Stimulated activated CD4-positive, alpha-beta T cell treated with anti-CD3 and anti-CD28 coated beads, TNF-alpha, amount 100 ng/mL, for 1 hour (primary cell): ENCODE results near the gene PEAK1.
"Not testable (repeated sequence)": the region's sequence is repeated elsewhere in the genome, so short reads cannot be mapped to it uniquely, and the experiment has no call there.

ENCODE experiments used
- DNase-seq, 3 donors: peaks; one replicate each; pipeline ENCODE4 v3.0.0-alpha.2; 2020; ENCODE audit warnings: low read depth in 3 of 3, low spot score in 1 of 3

The PEAK1 gene

GRCh38 chr15:77239882-77240608 lies 179.9 kb downstream of the PEAK1 start:
- DNase-seq, result no peak

GRCh38 chr15:77235566-77235965 lies 184.3 kb downstream of the PEAK1 start:
- no peak for DNase-seq

- no peak for DNase-seq
Measured at GRCh38 chr15:77228828-77229227, 191.1 kb downstream of the PEAK1 start.

- DNase-seq, result no peak
Measured at GRCh38 chr15:77226652-77227051, 193.3 kb downstream of the PEAK1 start.

- DNase-seq, result no peak
Measured at GRCh38 chr15:77225646-77226045, 194.3 kb downstream of the PEAK1 start.

- no peak for DNase-seq
Measured at GRCh38 chr15:77225088-77225487, 194.8 kb downstream of the PEAK1 start.

GRCh38 chr15:77224352-77224751 lies 195.6 kb downstream of the PEAK1 start:
- no peak for DNase-seq

GRCh38 chr15:77221708-77222107 lies 198.2 kb downstream of the PEAK1 start:
- no peak for DNase-seq

- no peak for DNase-seq
Measured at GRCh38 chr15:77221174-77221573, 198.7 kb downstream of the PEAK1 start.

GRCh38 chr15:77219841-77220240 lies 200.1 kb downstream of the PEAK1 start:
- no peak for DNase-seq

GRCh38 chr15:77209221-77209620 lies 210.7 kb downstream of the PEAK1 start:
- DNase-seq, result no peak

- no peak for DNase-seq
Measured at GRCh38 chr15:77208241-77208640, 211.7 kb downstream of the PEAK1 start.

GRCh38 chr15:77201665-77202064 lies 218.2 kb downstream of the PEAK1 start:
- no peak for DNase-seq

GRCh38 chr15:77196381-77196780 lies 223.5 kb downstream of the PEAK1 start:
- no peak for DNase-seq

- no peak for DNase-seq
Measured at GRCh38 chr15:77195586-77195985, 224.3 kb downstream of the PEAK1 start.

GRCh38 chr15:77192451-77192850 lies 227.5 kb downstream of the PEAK1 start:
- DNase-seq, result no peak

- no peak for DNase-seq
Measured at GRCh38 chr15:77191230-77191834, 228.6 kb downstream of the PEAK1 start.

- no peak for DNase-seq
Measured at GRCh38 chr15:77187751-77188464, 232.0 kb downstream of the PEAK1 start.

- DNase-seq, result no peak
Measured at GRCh38 chr15:77186594-77187011, 233.3 kb downstream of the PEAK1 start.

GRCh38 chr15:77185242-77185785 lies 234.6 kb downstream of the PEAK1 start:
- no peak for DNase-seq

GRCh38 chr15:77184352-77184751 lies 235.6 kb downstream of the PEAK1 start:
- not testable (repeated sequence) for DNase-seq

GRCh38 chr15:77183066-77183465 lies 236.8 kb downstream of the PEAK1 start:
- no peak for DNase-seq
